Measurements from ENCODE around the gene STRIP2. TPM values are rescaled to one million over a fixed set of nuclear protein-coding genes. Genes with fewer than 3 reads are reported as not detected.
"Not testable (repeated sequence)": the region's sequence is repeated elsewhere in the genome, so short reads cannot be mapped to it uniquely, and the experiment has no call there.

The STRIP2 gene
- polyA plus RNA-seq, 3 donors, result 0.11 to 0.20 (median 0.16) TPM

GRCh38 chr7:129503725-129504124, 69.5 kb downstream of the STRIP2 start:
- WGBS, 3 donors, result 90 to 98% (median 95%) methylated on average over 8 of the region's 8 CpGs
- H3K27ac ChIP-seq (ENCODE audit: low read depth, low read length), result no peak overlapping the region

- WGBS, 3 donors, result 61 to 76% (median 66%) methylated on average over 8 of the region's 8 CpGs
Measured at GRCh38 chr7:129512192-129512591, 78.0 kb downstream of the STRIP2 start.

GRCh38 chr7:129513546-129513945, 79.3 kb downstream of the STRIP2 start:
- H3K27ac ChIP-seq (ENCODE audit: low read depth, low read length), result no peak overlapping the region
- 84 to 91% (median 85%) methylated on average over 10 of the region's 10 CpGs for WGBS, 3 donors

More at GRCh38 chr7:129512192-129512591, 78.0 kb downstream of the STRIP2 start:
- no peak overlapping the region for H3K27ac ChIP-seq (ENCODE audit: low read depth, low read length)

- no peak overlapping the region for H3K27ac ChIP-seq (ENCODE audit: low read depth, low read length)
- WGBS, 3 donors, result 48 to 61% (median 54%) methylated on average over 4 of the region's 4 CpGs
Measured at GRCh38 chr7:129514683-129515082, 80.5 kb downstream of the STRIP2 start.

GRCh38 chr7:129515381-129515780, 81.1 kb downstream of the STRIP2 start:
- no peak overlapping the region for H3K27ac ChIP-seq (ENCODE audit: low read depth, low read length)
- 67 to 75% (median 72%) methylated on average over 4 of the region's 4 CpGs for WGBS, 3 donors

- no peak overlapping the region for H3K27ac ChIP-seq (ENCODE audit: low read depth, low read length)
- WGBS, 3 donors, result 61 to 73% (median 68%) methylated on average over 6 of the region's 6 CpGs
Measured at GRCh38 chr7:129517931-129518330, 83.7 kb downstream of the STRIP2 start.

- no peak overlapping the region for H3K27ac ChIP-seq (ENCODE audit: low read depth, low read length)
- WGBS, 3 donors, result 34 to 43% (median 43%) methylated on average over 5 of the region's 5 CpGs
Measured at GRCh38 chr7:129519464-129519863, 85.2 kb downstream of the STRIP2 start.

GRCh38 chr7:129522088-129522970, 88.1 kb downstream of the STRIP2 start:
- no peak overlapping the region for H3K27ac ChIP-seq (ENCODE audit: low read depth, low read length)
- 49 to 54% (median 49%) methylated on average over 30 of the region's 30 CpGs for WGBS, 3 donors

- H3K27ac ChIP-seq (ENCODE audit: low read depth, low read length), result no peak overlapping the region
- WGBS, 3 donors, result 42 to 65% (median 64%) methylated on average over 5 of the region's 5 CpGs
Measured at GRCh38 chr7:129522971-129523340, 88.7 kb downstream of the STRIP2 start.

- WGBS, 3 donors, result 75 to 84% (median 77%) methylated on average over 3 of the region's 3 CpGs
- no peak overlapping the region for H3K27ac ChIP-seq (ENCODE audit: low read depth, low read length)
Measured at GRCh38 chr7:129523924-129524323, 89.7 kb downstream of the STRIP2 start.

- WGBS, 3 donors, result 70 to 94% (median 78%) methylated on average over 2 of the region's 2 CpGs
- not testable (repeated sequence) for H3K27ac ChIP-seq (ENCODE audit: low read depth, low read length)
Measured at GRCh38 chr7:129524405-129524804, 90.2 kb downstream of the STRIP2 start.

GRCh38 chr7:129525225-129525862, 91.1 kb downstream of the STRIP2 start:
- H3K27ac ChIP-seq (ENCODE audit: low read depth, low read length), result no peak overlapping the region
- 71 to 77% (median 73%) methylated on average over 9 of the region's 9 CpGs for WGBS, 3 donors

GRCh38 chr7:129529643-129530042, 95.4 kb downstream of the STRIP2 start:
- no peak overlapping the region for H3K27ac ChIP-seq (ENCODE audit: low read depth, low read length)
- 88 to 94% (median 92%) methylated on average over 4 of the region's 4 CpGs for WGBS, 3 donors

GRCh38 chr7:129530795-129531391, 96.7 kb downstream of the STRIP2 start:
- H3K27ac ChIP-seq (ENCODE audit: low read depth, low read length), result no peak overlapping the region
- WGBS, 3 donors, result 60 to 85% (median 66%) methylated on average over 5 of the region's 5 CpGs

- WGBS, 3 donors, result 86 to 90% (median 90%) methylated on average over 11 of the region's 11 CpGs
- H3K27ac ChIP-seq (ENCODE audit: low read depth, low read length), result no peak overlapping the region
Measured at GRCh38 chr7:129531721-129532120, 97.5 kb downstream of the STRIP2 start.

- WGBS, 3 donors, result 89 to 96% (median 93%) methylated on average over 19 of the region's 19 CpGs
- H3K27ac ChIP-seq (ENCODE audit: low read depth, low read length), result no peak overlapping the region
Measured at GRCh38 chr7:129532375-129532774, 98.1 kb downstream of the STRIP2 start.

GRCh38 chr7:129534558-129535274, 100.5 kb downstream of the STRIP2 start:
- H3K27ac ChIP-seq (ENCODE audit: low read depth, low read length), result not testable (repeated sequence)
- 83 to 92% (median 86%) methylated on average over 19 to 20 of the region's 20 CpGs for WGBS, 3 donors

- no peak overlapping the region for H3K27ac ChIP-seq (ENCODE audit: low read depth, low read length)
- 46 to 72% (median 57%) methylated on average over 5 of the region's 5 CpGs for WGBS, 3 donors
Measured at GRCh38 chr7:129535896-129536295, 101.7 kb downstream of the STRIP2 start.

- 78 to 85% (median 81%) methylated on average over 9 of the region's 9 CpGs for WGBS, 3 donors
- no peak overlapping the region for H3K27ac ChIP-seq (ENCODE audit: low read depth, low read length)
Measured at GRCh38 chr7:129536323-129536722, 102.1 kb downstream of the STRIP2 start.

Measured in adipose tissue (tissue), 3 donors.